ENCODE results near the gene ST8SIA4. TPM values are rescaled to one million over a fixed set of nuclear protein-coding genes. Genes with fewer than 3 reads are reported as not detected.

ST8SIA4 gene
- total RNA-seq, 1 donor from 2014 or later, result 0.42 TPM

GRCh38 chr5:100864931-100865330 is 38.2 kb downstream of the ST8SIA4 start:
- Mint-ChIP-seq H3K27me3 (ENCODE audit: low read depth) (no peaks in the 10 kb centered on the region), H3K27ac (ENCODE audit: unreplicated experiment) (no peak overlapping the region), H3K4me1 (ENCODE audit: low read depth) (no peaks in the 10 kb centered on the region), H3K4me3 (ENCODE audit: unreplicated experiment) (no peak overlapping the region), H3K9me3 (ENCODE audit: low read depth) (no peaks in the 10 kb centered on the region), H3K36me3 (ENCODE audit: low read depth) (no peaks in the 10 kb centered on the region)
- no peak for DNase-seq (ENCODE audit: low spot score)
- no peak for TF ChIP-seq CTCF (IDR thresholded peaks at IDR 0.05)

GRCh38 chr5:100863739-100864138 is 39.3 kb downstream of the ST8SIA4 start:
- H3K4me1 Mint-ChIP-seq (ENCODE audit: low read depth), result no peaks in the 10 kb centered on the region
- TF ChIP-seq CTCF (IDR thresholded peaks at IDR 0.05), result no peak
- no peak overlapping the region for H3K27ac Mint-ChIP-seq (ENCODE audit: unreplicated experiment)
- H3K4me3 Mint-ChIP-seq (ENCODE audit: unreplicated experiment), result no peak overlapping the region
- no peaks in the 10 kb centered on the region for H3K36me3 Mint-ChIP-seq (ENCODE audit: low read depth)
- H3K27me3 Mint-ChIP-seq (ENCODE audit: low read depth), result no peaks in the 10 kb centered on the region
- no peak for DNase-seq (ENCODE audit: low spot score)
- no peaks in the 10 kb centered on the region for H3K9me3 Mint-ChIP-seq (ENCODE audit: low read depth)

DNA sequence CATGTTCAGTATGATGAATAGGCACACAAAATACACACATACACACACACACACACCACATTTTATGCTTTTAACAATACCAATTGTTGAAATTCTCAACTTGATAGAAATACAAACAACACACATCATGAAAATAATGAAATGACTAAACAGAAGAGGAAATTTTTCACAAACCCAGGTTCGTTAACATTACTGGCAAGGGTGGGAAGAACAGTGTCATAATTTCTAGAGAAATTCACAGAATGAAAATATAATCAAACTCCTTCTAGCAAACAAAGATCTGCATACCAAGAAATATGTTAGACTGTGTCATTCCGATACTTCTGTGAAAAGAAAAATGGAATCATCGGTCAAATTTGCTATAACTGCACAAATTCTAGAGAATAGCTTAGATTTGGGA is 41.9 kb downstream of the ST8SIA4 start:
- no peak overlapping the region for H3K27ac Mint-ChIP-seq (ENCODE audit: unreplicated experiment)
- DNase-seq (ENCODE audit: low spot score), result no peak
- no peaks in the 10 kb centered on the region for H3K27me3 Mint-ChIP-seq (ENCODE audit: low read depth)
- no peaks in the 10 kb centered on the region for H3K9me3 Mint-ChIP-seq (ENCODE audit: low read depth)
- no peaks in the 10 kb centered on the region for H3K4me1 Mint-ChIP-seq (ENCODE audit: low read depth)
- H3K36me3 Mint-ChIP-seq (ENCODE audit: low read depth), result no peaks in the 10 kb centered on the region
- H3K4me3 Mint-ChIP-seq (ENCODE audit: unreplicated experiment), result no peak overlapping the region
- no peak for TF ChIP-seq CTCF (IDR thresholded peaks at IDR 0.05)

DNA sequence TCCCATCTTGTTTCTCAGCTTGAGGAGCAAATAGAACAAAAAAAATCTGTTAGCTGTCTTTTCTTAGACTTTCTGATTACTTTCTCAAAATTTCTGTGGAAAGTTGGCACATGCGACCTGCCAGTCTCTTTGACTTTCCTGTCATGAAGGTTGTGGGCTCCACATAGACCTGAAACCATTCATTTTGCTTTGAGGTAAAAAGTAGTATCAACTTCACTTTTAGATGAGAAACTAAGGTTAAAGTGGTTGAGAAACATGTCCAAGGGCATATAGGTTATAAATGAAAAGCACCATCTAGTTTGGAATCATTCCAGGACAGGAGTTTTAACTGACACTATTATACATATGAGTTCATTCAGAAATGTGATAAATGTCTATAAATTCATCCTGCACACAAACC is 42.7 kb downstream of the ST8SIA4 start:
- Mint-ChIP-seq H3K27ac (ENCODE audit: unreplicated experiment) (no peak overlapping the region), H3K4me1 (ENCODE audit: low read depth) (no peaks in the 10 kb centered on the region), H3K36me3 (ENCODE audit: low read depth) (no peaks in the 10 kb centered on the region), H3K27me3 (ENCODE audit: low read depth) (no peaks in the 10 kb centered on the region), H3K9me3 (ENCODE audit: low read depth) (no peaks in the 10 kb centered on the region), H3K4me3 (ENCODE audit: unreplicated experiment) (no peak overlapping the region)
- no peak for DNase-seq (ENCODE audit: low spot score)
- TF ChIP-seq CTCF (IDR thresholded peaks at IDR 0.05), result no peak

GRCh38 chr5:100858987-100859545 is 44.0 kb downstream of the ST8SIA4 start:
- Mint-ChIP-seq H3K27me3 (ENCODE audit: low read depth) (no peaks in the 10 kb centered on the region), H3K27ac (ENCODE audit: unreplicated experiment) (no peak overlapping the region), H3K4me3 (ENCODE audit: unreplicated experiment) (no peak overlapping the region), H3K9me3 (ENCODE audit: low read depth) (no peaks in the 10 kb centered on the region), H3K36me3 (ENCODE audit: low read depth) (no peaks in the 10 kb centered on the region), H3K4me1 (ENCODE audit: low read depth) (no peaks in the 10 kb centered on the region)
- TF ChIP-seq CTCF (IDR thresholded peaks at IDR 0.05), result no peak
- DNase-seq (ENCODE audit: low spot score), result no peak

Data from chondrocyte (in vitro differentiated cells).